Activated CD8-positive, alpha-beta T cell treated with anti-CD3 and anti-CD28 coated beads for 36 hours (primary cell): Measurements from ENCODE around the gene HMG20B. TPM values are rescaled to one million over a fixed set of nuclear protein-coding genes. Genes with fewer than 3 reads are reported as not detected.
"Not testable (repeated sequence)": the region's sequence is repeated elsewhere in the genome, so short reads cannot be mapped to it uniquely, and the experiment has no call there.

Experiments
- ATAC-seq: fragments of 200-7000 bp; cut with Tn5 transposase; one replicate; pipeline ENCODE4 v1.10.0; 2021; ENCODE audit warnings: mild to moderate bottlenecking, moderate library complexity
- CTCF ChIA-PET: fragments of 350-600 bp; sonication (Branson Sonifier 250); formaldehyde crosslinking; loops from one replicate; lab custom pipeline; 2021; ENCODE audit warnings: antibody characterized with exemption; lab: Charles Lee
- POLR2A ChIA-PET: fragments of 350-600 bp; sonication (Branson Sonifier 250); formaldehyde crosslinking; loops from one replicate; lab custom pipeline; 2021; ENCODE audit warnings: antibody characterized with exemption; lab: Charles Lee
- DNase-seq: peaks from one replicate; pipeline ENCODE4 v3.0.0-alpha.2; 2020
- H3K27ac Mint-ChIP-seq: one replicate; pipeline ENCODE4 v1.8.0; 2021; ENCODE audit warnings: mild to moderate bottlenecking, mixed read lengths
- H3K27me3 Mint-ChIP-seq: one replicate; pipeline ENCODE4 v1.8.0; 2021; ENCODE audit warnings: mixed read lengths
- H3K36me3 Mint-ChIP-seq: one replicate; pipeline ENCODE4 v1.8.0; 2021; ENCODE audit warnings: low read depth, mixed read lengths
- H3K4me1 Mint-ChIP-seq: one replicate; pipeline ENCODE4 v1.8.0; 2021; ENCODE audit warnings: low read depth, mixed read lengths
- H3K4me3 Mint-ChIP-seq: one replicate; pipeline ENCODE4 v1.8.0; 2021; ENCODE audit warnings: mild to moderate bottlenecking, moderate library complexity, mixed read lengths
- H3K9me3 Mint-ChIP-seq: one replicate; pipeline ENCODE4 v1.8.0; 2021; ENCODE audit warnings: mixed read lengths
- intact Hi-C: fragments of 100-400 bp; cut with micrococcal nuclease; formaldehyde crosslinking; loops from one replicate; pipeline ENCODE4 v1.10.0; 2022
- total RNA-seq, 2 experiments: library from RNA; stranded (reverse); gene quantifications; one replicate each; pipeline ENCODE4 v1.2.3, GENCODE V29; 2021
- TF ChIP-seq, protein P1 (sequence below): fragments of 200-600 bp; IDR thresholded peaks from one replicate; pipeline ENCODE4 v1.8.0; 2022; ENCODE audit warnings: antibody characterized with exemption, mild to moderate bottlenecking

The HMG20B gene
- total RNA-seq, 2 experiments from 2014 or later = 42.7 to 47.3 TPM

GRCh38 chr19:3526507-3527237 lies 46.1 kb upstream of the HMG20B start:
- ChIA-PET CTCF (interaction anchor here (0.9 kb wide), 1 partner anchor 12 kb away, joined by 3 read pairs; the partner anchor contains the start of gene TEKTIP1), POLR2A (interaction anchor here (0.8 to 1.1 kb wide), 2 partner anchors 10 to 25 kb away, joined by 3 read pairs; no protein-coding TSS in a partner anchor)
- H3K27ac Mint-ChIP-seq = no peak overlapping the region
- no peaks in the 10 kb centered on the region for H3K9me3 Mint-ChIP-seq
- no peaks in the 10 kb centered on the region for H3K27me3 Mint-ChIP-seq
- ATAC-seq (no peak), DNase-seq (no peak)
- H3K4me1 Mint-ChIP-seq = no peaks in the 10 kb centered on the region
- TF ChIP-seq, protein P1, sequence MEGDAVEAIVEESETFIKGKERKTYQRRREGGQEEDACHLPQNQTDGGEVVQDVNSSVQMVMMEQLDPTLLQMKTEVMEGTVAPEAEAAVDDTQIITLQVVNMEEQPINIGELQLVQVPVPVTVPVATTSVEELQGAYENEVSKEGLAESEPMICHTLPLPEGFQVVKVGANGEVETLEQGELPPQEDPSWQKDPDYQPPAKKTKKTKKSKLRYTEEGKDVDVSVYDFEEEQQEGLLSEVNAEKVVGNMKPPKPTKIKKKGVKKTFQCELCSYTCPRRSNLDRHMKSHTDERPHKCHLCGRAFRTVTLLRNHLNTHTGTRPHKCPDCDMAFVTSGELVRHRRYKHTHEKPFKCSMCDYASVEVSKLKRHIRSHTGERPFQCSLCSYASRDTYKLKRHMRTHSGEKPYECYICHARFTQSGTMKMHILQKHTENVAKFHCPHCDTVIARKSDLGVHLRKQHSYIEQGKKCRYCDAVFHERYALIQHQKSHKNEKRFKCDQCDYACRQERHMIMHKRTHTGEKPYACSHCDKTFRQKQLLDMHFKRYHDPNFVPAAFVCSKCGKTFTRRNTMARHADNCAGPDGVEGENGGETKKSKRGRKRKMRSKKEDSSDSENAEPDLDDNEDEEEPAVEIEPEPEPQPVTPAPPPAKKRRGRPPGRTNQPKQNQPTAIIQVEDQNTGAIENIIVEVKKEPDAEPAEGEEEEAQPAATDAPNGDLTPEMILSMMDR = peak; percentile 17
- H3K36me3 Mint-ChIP-seq = peaks cover 5% of the 10 kb centered on the region
- intact Hi-C loops = no loop called here
- no peak overlapping the region for H3K4me3 Mint-ChIP-seq

DNA sequence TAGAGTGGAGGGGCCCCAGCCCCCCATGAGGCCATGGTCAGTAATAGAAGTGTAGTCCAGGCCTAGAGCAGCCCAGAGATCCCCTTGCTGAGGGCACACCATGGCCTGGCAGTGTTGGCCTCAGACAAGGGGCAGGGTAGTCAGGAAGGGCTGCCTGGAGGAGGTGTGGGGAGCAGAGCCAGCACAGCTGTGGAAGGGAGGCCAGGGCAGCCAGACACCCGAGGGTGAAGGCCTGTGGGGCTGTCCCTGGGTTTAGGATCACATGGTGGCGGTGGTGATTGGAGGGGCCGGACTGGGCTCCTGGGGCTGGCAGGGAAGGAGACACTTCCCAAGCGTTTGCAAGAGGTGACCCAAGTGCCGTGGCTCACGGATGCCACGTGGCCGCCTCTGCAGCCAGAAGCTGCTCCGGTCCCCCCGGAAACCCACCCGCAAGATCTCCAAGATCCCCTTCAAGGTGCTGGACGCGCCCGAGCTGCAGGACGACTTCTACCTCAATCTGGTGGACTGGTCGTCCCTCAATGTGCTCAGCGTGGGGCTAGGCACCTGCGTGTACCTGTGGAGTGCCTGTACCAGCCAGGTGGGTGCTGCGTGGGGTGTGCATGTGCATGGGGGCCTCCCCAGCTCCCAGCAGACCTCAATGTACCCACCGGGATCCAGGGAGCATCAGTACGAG lies 45.4 kb upstream of the HMG20B start:
- H3K4me3 Mint-ChIP-seq = no peak overlapping the region
- peaks cover 5% of the 10 kb centered on the region for H3K36me3 Mint-ChIP-seq
- POLR2A ChIA-PET = interaction anchor here (0.8 kb wide), 1 partner anchor 9 kb away, joined by 3 read pairs; no protein-coding TSS in a partner anchor
- no peaks in the 10 kb centered on the region for H3K27me3 Mint-ChIP-seq
- no peaks in the 10 kb centered on the region for H3K4me1 Mint-ChIP-seq
- ATAC-seq (no peak), DNase-seq (no peak)
- H3K9me3 Mint-ChIP-seq = no peaks in the 10 kb centered on the region
- no peak overlapping the region for H3K27ac Mint-ChIP-seq
- intact Hi-C loops = no loop called here
- CTCF ChIA-PET = interaction anchor here (0.9 kb wide), 1 partner anchor 11 kb away, joined by 3 read pairs; the partner anchor contains the start of gene TEKTIP1
- TF ChIP-seq, protein P1 = no peak

GRCh38 chr19:3528080-3528479 lies 44.7 kb upstream of the HMG20B start:
- peaks cover 7% of the 10 kb centered on the region for H3K36me3 Mint-ChIP-seq
- TF ChIP-seq, protein P1 = no peak
- DNase-seq (no peak), ATAC-seq (no peak)
- no peak overlapping the region for H3K4me3 Mint-ChIP-seq
- H3K27ac Mint-ChIP-seq = no peak overlapping the region
- ChIA-PET CTCF (interaction anchor here (0.7 kb wide), 1 partner anchor 17 kb away, joined by 3 read pairs; no protein-coding TSS in a partner anchor), POLR2A (no interaction called here)
- H3K4me1 Mint-ChIP-seq = no peaks in the 10 kb centered on the region
- no peaks in the 10 kb centered on the region for H3K27me3 Mint-ChIP-seq
- intact Hi-C loops = no loop called here
- no peaks in the 10 kb centered on the region for H3K9me3 Mint-ChIP-seq

DNA sequence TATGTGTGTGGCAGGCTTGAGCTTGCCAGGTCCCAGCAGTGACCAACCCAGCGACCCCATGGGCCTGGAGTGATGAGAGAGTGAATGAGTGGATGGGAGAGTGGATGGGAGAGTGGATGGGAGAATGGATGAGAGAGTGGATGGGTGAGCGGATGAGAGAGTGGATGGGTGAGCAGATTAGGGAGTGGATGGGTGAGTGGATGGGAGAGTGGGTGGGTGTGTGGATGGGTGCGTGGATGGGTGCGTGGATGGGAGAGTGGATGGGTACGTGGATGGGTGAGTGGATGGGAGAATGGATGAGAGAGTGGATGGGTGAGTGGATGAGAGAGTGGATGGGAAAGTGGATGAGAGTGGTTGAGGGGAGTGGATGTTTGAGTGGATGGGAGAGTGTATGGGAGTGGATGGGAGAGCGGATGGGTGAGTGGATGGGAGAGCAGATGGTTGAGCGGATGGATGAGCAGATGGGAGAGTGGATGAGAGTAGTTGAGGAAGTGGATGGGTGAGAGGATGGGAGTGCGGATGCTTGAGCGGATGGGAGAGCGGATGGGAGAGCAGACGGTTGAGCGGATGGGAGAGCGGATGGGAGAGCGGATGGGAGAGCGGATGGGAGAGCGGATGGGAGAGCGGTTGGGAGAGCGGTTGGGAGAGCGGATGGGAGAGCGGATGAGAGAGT lies 44.1 kb upstream of the HMG20B start:
- Mint-ChIP-seq H3K27me3 (no peaks in the 10 kb centered on the region), H3K27ac (no peak overlapping the region), H3K9me3 (no peaks in the 10 kb centered on the region), H3K4me3 (no peak overlapping the region), H3K36me3 (peaks cover 10% of the 10 kb centered on the region), H3K4me1 (no peaks in the 10 kb centered on the region)
- CTCF ChIA-PET = interaction anchor here (0.7 kb wide), 1 partner anchor 16 kb away, joined by 3 read pairs; no protein-coding TSS in a partner anchor
- TF ChIP-seq, protein P1 = no peak
- DNase-seq = no peak
- ATAC-seq = no peak
- intact Hi-C loops = no loop called here
- POLR2A ChIA-PET = no interaction called here

GRCh38 chr19:3529299-3529698 lies 43.4 kb upstream of the HMG20B start:
- CTCF ChIA-PET, H3K27me3 Mint-ChIP-seq, DNase-seq, ATAC-seq, H3K4me3 Mint-ChIP-seq, H3K27ac Mint-ChIP-seq, H3K4me1 Mint-ChIP-seq, POLR2A ChIA-PET, H3K9me3 Mint-ChIP-seq, intact Hi-C loops: not testable (repeated sequence)
- H3K36me3 Mint-ChIP-seq = peaks cover 11% of the 10 kb centered on the region
